SIG-M5 treated with dmso at 0.1 percent for 504 hours (cell line): Measurements from ENCODE around the gene ATP10A.

Experiments
- DNase-seq: peaks from one replicate; lab custom pipeline; 2025; ENCODE audit not compliant: unreplicated experiment; lab: John Stamatoyannopoulos, UW

The ATP10A gene

GRCh38 chr15:25742776-25743547, 120.2 kb downstream of the ATP10A start:
- DNase-seq = no peak

- DNase-seq = no peak
Measured at GRCh38 chr15:25742041-25742730, 120.9 kb downstream of the ATP10A start.

- peak; percentile 34 for DNase-seq
Measured at GRCh38 chr15:25741256-25741580, 121.9 kb downstream of the ATP10A start.

GRCh38 chr15:25740383-25741255, 122.5 kb downstream of the ATP10A start:
- no peak for DNase-seq

GRCh38 chr15:25739687-25740121, 123.4 kb downstream of the ATP10A start:
- DNase-seq = no peak

- DNase-seq = peak; percentile 31
Measured at GRCh38 chr15:25738171-25738965, 124.8 kb downstream of the ATP10A start.

- DNase-seq = no peak
Measured at GRCh38 chr15:25737218-25737643, 125.9 kb downstream of the ATP10A start.

GRCh38 chr15:25736461-25736860, 126.7 kb downstream of the ATP10A start:
- DNase-seq = no peak

GRCh38 chr15:25735550-25736384, 127.4 kb downstream of the ATP10A start:
- DNase-seq = no peak

GRCh38 chr15:25734680-25735355, 128.3 kb downstream of the ATP10A start:
- DNase-seq = no peak

GRCh38 chr15:25733856-25734679, 129.1 kb downstream of the ATP10A start:
- no peak for DNase-seq

GRCh38 chr15:25733036-25733855, 129.9 kb downstream of the ATP10A start:
- no peak for DNase-seq

- no peak for DNase-seq
Measured at GRCh38 chr15:25732191-25732590, 130.9 kb downstream of the ATP10A start.

GRCh38 chr15:25731411-25731810, 131.7 kb downstream of the ATP10A start:
- DNase-seq = no peak

- DNase-seq = no peak
Measured at GRCh38 chr15:25730918-25731317, 132.2 kb downstream of the ATP10A start.

GRCh38 chr15:25728816-25729215, 134.3 kb downstream of the ATP10A start:
- DNase-seq = no peak

GRCh38 chr15:25727867-25728600, 135.1 kb downstream of the ATP10A start:
- no peak for DNase-seq
